Neuron (in vitro differentiated cells): Measurements from ENCODE around the gene ASB8.

Source experiments
- H2AFZ ChIP-seq: one replicate; pipeline ENCODE4 v1.6.1; 2013; ENCODE audit warnings: low read depth, mild to moderate bottlenecking, inconsistent platforms, low read length, moderate library complexity
- H3K27me3 ChIP-seq: one replicate; pipeline ENCODE4 v1.6.1; 2013; ENCODE audit warnings: low read length; ENCODE audit not compliant: insufficient read depth
- H3K36me3 ChIP-seq: one replicate; pipeline ENCODE4 v1.6.1; 2013; ENCODE audit warnings: low read length; ENCODE audit not compliant: insufficient read depth
- H3K4me1 ChIP-seq: one replicate; pipeline ENCODE4 v1.6.1; 2013; ENCODE audit warnings: low read length; ENCODE audit not compliant: insufficient read depth
- H3K4me3 ChIP-seq: 2 replicates; pipeline ENCODE4 v1.5.1; 2013; ENCODE audit warnings: mild to moderate bottlenecking, low read length, moderate library complexity
- H3K9me3 ChIP-seq: one replicate; pipeline ENCODE4 v1.6.1; 2013; ENCODE audit warnings: low read length

The ASB8 gene

DNA sequence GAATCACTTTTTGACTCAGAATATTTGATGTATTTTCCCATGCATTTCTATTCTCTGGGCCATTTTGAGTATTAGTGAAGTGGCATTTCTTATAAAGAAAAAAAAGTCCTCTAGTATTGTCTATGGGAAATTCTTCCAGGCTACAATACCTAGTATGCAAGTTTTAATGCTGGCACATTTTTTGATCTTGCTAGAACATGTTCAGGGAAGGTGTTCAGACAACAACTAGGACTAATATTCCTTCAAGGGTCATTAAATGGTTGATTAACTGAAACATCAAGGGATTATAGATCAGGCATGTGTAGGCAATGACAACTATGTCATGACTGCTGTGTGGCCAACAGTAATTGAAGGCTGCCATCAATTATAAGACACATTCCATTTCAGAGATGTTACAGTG lies 33.8 kb upstream of the ASB8 start:
- Histone ChIP-seq H2AFZ (no peak overlapping the region), H3K4me3 (no peak overlapping the region), H3K36me3 (no peaks in the 10 kb centered on the region), H3K9me3 (peaks cover 3% of the 10 kb centered on the region), H3K27me3 (no peaks in the 10 kb centered on the region), H3K4me1 (peaks cover 26% of the 10 kb centered on the region)

- Histone ChIP-seq H3K27me3 (no peaks in the 10 kb centered on the region), H3K4me3 (no peak overlapping the region), H3K4me1 (peaks cover 34% of the 10 kb centered on the region), H3K9me3 (peaks cover 3% of the 10 kb centered on the region), H3K36me3 (no peaks in the 10 kb centered on the region), H2AFZ (no peak overlapping the region)
These were observed 32.2 kb upstream of the ASB8 start for GRCh38 chr12:48189331-48190125.

- no peaks in the 10 kb centered on the region for H3K27me3 ChIP-seq
- peaks cover 38% of the 10 kb centered on the region for H3K4me1 ChIP-seq
- no peak overlapping the region for H2AFZ ChIP-seq
- no peaks in the 10 kb centered on the region for H3K36me3 ChIP-seq
- H3K9me3 ChIP-seq = peaks cover 3% of the 10 kb centered on the region
- no peak overlapping the region for H3K4me3 ChIP-seq
These were observed 30.8 kb upstream of the ASB8 start for GRCh38 chr12:48187916-48188695.

- Histone ChIP-seq H2AFZ (peak overlapping the region; percentile 75), H3K36me3 (no peaks in the 10 kb centered on the region), H3K4me1 (peaks cover 47% of the 10 kb centered on the region), H3K4me3 (peak overlapping the region; percentile 70), H3K27me3 (no peaks in the 10 kb centered on the region), H3K9me3 (no peaks in the 10 kb centered on the region)
These were observed 28.0 kb upstream of the ASB8 start for GRCh38 chr12:48185181-48185919.

- Histone ChIP-seq H3K4me1 (peaks cover 47% of the 10 kb centered on the region), H3K4me3 (peak overlapping the region; percentile 70), H3K9me3 (no peaks in the 10 kb centered on the region), H3K27me3 (no peaks in the 10 kb centered on the region), H3K36me3 (no peaks in the 10 kb centered on the region), H2AFZ (peak overlapping the region; percentile 75)
These were observed 27.2 kb upstream of the ASB8 start for GRCh38 chr12:48184549-48184922.

DNA sequence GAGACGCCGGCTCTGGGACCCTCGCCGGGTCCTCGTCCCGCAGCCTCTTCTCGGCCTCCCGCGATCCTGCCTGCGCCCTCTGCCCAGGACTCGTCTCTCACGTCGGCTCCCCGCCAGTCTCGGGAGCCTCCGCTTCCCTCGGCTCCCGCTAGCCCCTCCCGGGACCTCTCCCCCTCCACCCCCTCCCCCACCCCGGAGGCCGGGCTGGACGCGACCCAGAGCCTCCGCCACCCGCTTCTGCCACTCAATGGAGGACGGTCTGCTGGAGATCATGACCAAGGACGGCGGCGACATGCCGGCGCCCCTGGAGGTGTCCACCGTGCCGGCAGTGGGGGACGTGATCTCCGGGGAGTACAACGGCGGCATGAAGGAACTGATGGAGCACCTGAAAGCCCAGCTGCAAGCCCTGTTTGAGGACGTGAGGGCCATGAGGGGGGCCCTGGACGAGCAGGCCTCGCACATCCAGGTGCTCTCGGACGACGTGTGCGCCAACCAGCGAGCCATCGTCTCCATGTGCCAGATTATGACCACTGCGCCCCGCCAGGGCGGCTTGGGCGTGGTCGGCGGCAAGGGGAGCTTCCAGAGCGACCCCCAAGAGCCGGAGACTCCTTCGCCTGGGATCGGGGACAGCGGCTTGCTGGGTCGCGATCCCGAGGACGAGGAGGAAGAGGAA lies 26.7 kb upstream of the ASB8 start:
- Histone ChIP-seq H3K27me3 (no peaks in the 10 kb centered on the region), H3K36me3 (no peaks in the 10 kb centered on the region)

GRCh38 chr12:48183091-48183875 lies 26.0 kb upstream of the ASB8 start, which contains the start of gene CCDC184:
CCDC184 (plus strand) TSS chr12:48183644; CDS start chr12:48184123, 479 bp downstream.
- H3K27me3 ChIP-seq = no peaks in the 10 kb centered on the region
- H3K4me3 ChIP-seq = peak within 1 kb of the TSS; percentile 70
- H3K9me3 ChIP-seq = no peaks in the 10 kb centered on the region
- H2AFZ ChIP-seq = peak within 1 kb of the TSS; percentile 75
- peaks cover 36% of the 10 kb centered on the region for H3K4me1 ChIP-seq
- H3K36me3 ChIP-seq = no peaks in the 10 kb centered on the region

More for the DNA sequence above, 26.7 kb upstream of the ASB8 start:
- Histone ChIP-seq H2AFZ (peak overlapping the region; percentile 75), H3K4me3 (peak overlapping the region; percentile 70), H3K4me1 (peaks cover 42% of the 10 kb centered on the region), H3K9me3 (no peaks in the 10 kb centered on the region)

GRCh38 chr12:48182631-48183030 lies 25.3 kb upstream of the ASB8 start:
- peaks cover 32% of the 10 kb centered on the region for H3K4me1 ChIP-seq
- no peaks in the 10 kb centered on the region for H3K36me3 ChIP-seq
- peak overlapping the region; percentile 70 for H3K4me3 ChIP-seq
- peak overlapping the region; percentile 75 for H2AFZ ChIP-seq
- H3K9me3 ChIP-seq = no peaks in the 10 kb centered on the region
- no peaks in the 10 kb centered on the region for H3K27me3 ChIP-seq

GRCh38 chr12:48180857-48181495 lies 23.7 kb upstream of the ASB8 start:
- H3K4me1 ChIP-seq = peaks cover 28% of the 10 kb centered on the region
- no peaks in the 10 kb centered on the region for H3K27me3 ChIP-seq
- no peaks in the 10 kb centered on the region for H3K36me3 ChIP-seq
- H2AFZ ChIP-seq = no peak overlapping the region
- H3K9me3 ChIP-seq = no peaks in the 10 kb centered on the region
- no peak overlapping the region for H3K4me3 ChIP-seq

DNA sequence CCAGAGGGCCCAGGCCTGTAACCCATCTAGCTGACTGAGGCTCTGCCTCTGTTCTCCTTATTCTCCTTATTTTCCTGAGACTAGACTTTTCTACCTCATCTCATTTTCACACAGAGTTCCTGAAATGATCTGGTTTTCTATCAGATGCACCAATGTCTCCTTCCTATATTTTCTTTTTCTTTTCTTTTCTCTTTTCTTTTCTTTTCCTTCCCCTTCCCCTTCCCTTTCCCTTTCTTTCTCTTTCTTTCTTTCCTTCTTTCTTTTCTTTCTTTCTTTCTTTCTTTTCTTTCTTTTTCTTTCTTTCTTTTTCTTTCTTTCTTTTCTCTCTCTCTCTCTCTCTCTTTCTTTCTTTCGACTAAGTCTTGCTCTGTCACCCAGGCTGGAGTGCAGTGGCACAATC lies 23.1 kb upstream of the ASB8 start:
- Histone ChIP-seq H3K27me3 (no peaks in the 10 kb centered on the region), H3K36me3 (no peaks in the 10 kb centered on the region), H3K9me3 (no peaks in the 10 kb centered on the region), H3K4me1 (peaks cover 22% of the 10 kb centered on the region), H2AFZ (no peak overlapping the region), H3K4me3 (no peak overlapping the region)

GRCh38 chr12:48179466-48179865 lies 22.2 kb upstream of the ASB8 start:
- Histone ChIP-seq H2AFZ (no peak overlapping the region), H3K4me1 (peaks cover 13% of the 10 kb centered on the region), H3K4me3 (no peak overlapping the region), H3K36me3 (no peaks in the 10 kb centered on the region), H3K27me3 (no peaks in the 10 kb centered on the region), H3K9me3 (no peaks in the 10 kb centered on the region)

- H3K36me3 ChIP-seq = no peaks in the 10 kb centered on the region
- no peaks in the 10 kb centered on the region for H3K27me3 ChIP-seq
- no peak overlapping the region for H3K4me3 ChIP-seq
- H3K9me3 ChIP-seq = no peaks in the 10 kb centered on the region
- H2AFZ ChIP-seq = no peak overlapping the region
- H3K4me1 ChIP-seq = peaks cover 9% of the 10 kb centered on the region
These were observed 20.7 kb upstream of the ASB8 start for GRCh38 chr12:48177982-48178381.
